Measurements from ENCODE around the gene CARS2.

DNA sequence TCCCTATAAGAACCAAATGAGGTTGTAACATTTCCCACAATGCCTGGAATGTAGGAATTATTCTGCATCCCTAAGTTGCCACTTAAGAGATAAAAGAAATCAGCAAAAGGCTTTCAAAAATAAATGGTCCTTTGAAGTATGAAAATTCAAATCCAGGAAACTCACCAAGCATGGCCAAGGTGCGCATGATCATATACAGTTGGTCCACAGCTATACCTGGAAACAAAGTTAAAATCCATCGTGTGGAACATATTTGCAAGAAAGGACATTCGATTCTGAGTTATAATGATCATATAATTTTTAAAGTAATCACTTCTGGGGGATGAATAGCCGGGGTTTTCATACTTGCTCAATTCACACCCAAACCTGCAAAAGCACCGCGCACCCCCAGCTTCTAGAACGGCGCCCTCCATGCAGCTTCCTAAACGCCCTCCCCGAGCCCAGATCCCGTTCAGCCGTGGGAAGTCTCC is 525 bp downstream of the CARS2 start:
- TF ChIP-seq POLR2A (IDR thresholded peaks at IDR 0.05; ENCODE audit: low read depth, low read length) (no peak), SPI1 (IDR thresholded peaks at IDR 0.05; ENCODE audit: low read depth, low read length) (no peak), PAX5 (IDR thresholded peaks at IDR 0.05; ENCODE audit: insufficient read depth, low read length, severe bottlenecking) (no peak)

Measured in GM12891 (cell line).